Stimulated activated CD4-positive, alpha-beta T cell treated with anti-CD3 and anti-CD28 coated beads, Interleukin-15, amount 100 ng/mL, for 48 hours (primary cell): Measurements from ENCODE around the gene UBXN7.
A peak's percentile ranks its signal among the peaks of the same experiment; 100 is the strongest.
"Not testable (repeated sequence)": the region's sequence is repeated elsewhere in the genome, so short reads cannot be mapped to it uniquely, and the experiment has no call there.

Source experiments
- DNase-seq, 2 donors: peaks; one replicate each; pipeline ENCODE4 v3.0.0-alpha.2; 2020; ENCODE audit warnings: low read depth in 2 of 2

UBXN7 gene

DNA sequence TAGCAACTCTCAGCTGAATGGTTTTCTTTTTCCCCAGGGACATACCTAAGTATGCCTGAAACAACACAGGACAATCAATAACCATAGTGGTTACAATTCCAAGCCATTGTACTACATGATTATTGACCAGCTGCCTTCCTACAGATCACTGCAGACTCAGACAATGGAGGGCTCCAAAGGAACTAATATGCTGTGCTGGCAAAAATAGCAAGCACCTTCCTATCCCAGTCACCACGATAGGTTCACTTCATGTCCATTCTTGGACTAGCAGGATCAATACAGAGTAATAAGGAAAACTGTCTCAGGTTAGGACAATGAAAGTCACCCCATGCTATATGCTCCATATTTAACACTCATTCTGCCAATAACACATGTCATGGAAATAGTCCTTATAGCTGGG is 76.6 kb downstream of the UBXN7 start:
- DNase-seq: no peak

DNA sequence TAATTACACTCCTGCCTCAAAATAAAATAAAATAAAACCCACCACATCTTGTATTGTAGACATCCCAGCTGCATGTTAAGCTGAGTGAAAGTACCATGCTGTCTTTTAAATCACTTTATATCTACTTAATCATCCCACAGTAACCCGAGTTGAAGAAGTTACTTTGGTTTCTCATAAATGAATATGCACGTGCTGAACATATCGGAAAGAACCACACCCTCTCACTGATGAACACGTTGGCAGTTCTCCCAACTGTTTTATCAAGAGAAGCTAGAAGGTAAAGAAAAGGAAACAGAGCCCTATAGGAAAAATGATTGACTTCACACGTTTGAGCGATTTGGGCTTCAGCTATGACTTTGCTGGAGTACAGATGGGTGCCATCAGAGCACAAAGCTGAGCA is 78.1 kb downstream of the UBXN7 start:
- no peak for DNase-seq

- no peak for DNase-seq
Observed at GRCh38 chr3:196351541-196351940, 80.7 kb downstream of the UBXN7 start.

DNA sequence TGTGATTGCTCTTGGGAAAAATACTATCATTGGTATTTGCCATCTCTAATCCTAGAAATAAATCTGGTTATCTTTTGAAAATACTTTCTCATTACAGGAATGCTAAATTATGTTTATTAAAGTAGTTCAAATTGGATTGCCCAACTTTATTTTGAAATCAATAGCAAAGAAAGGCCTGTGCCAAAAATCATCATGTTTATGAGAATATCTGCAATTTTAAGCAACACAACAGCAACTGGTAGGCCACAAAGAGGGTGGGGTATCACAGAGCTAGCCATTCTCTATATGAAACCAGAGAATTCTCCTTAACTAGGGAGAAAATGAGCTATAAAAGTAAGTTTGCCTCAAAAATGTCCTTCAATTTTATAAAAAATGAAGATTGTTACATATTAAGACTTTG is 82.2 kb downstream of the UBXN7 start:
- DNase-seq: no peak

DNA sequence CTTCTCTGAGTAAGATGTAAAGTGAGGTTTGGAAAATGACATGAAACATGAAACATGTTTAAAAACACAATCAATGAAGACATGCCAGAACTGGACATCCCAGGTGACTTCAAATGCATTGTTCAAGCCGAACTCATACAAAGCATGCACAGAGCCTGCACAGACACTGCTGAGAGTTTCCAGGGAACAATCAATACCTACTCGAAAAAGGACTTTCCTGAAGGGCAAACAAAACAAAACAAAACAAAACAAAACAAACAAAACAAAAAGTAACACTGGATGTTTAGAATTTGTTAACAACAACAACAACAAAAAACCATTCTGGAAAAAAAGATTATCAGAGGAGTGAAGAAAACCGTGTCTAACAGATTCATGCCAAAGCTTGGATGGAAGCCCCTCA is 83.5 kb downstream of the UBXN7 start:
- DNase-seq: no peak

GRCh38 chr3:196344663-196345062 is 87.6 kb downstream of the UBXN7 start:
- no peak for DNase-seq

GRCh38 chr3:196343917-196344316 is 88.3 kb downstream of the UBXN7 start:
- not testable (repeated sequence) for DNase-seq

- DNase-seq: no peak
Observed at GRCh38 chr3:196341137-196341536, 91.1 kb downstream of the UBXN7 start.

GRCh38 chr3:196340466-196340865 is 91.8 kb downstream of the UBXN7 start:
- no peak for DNase-seq

DNA sequence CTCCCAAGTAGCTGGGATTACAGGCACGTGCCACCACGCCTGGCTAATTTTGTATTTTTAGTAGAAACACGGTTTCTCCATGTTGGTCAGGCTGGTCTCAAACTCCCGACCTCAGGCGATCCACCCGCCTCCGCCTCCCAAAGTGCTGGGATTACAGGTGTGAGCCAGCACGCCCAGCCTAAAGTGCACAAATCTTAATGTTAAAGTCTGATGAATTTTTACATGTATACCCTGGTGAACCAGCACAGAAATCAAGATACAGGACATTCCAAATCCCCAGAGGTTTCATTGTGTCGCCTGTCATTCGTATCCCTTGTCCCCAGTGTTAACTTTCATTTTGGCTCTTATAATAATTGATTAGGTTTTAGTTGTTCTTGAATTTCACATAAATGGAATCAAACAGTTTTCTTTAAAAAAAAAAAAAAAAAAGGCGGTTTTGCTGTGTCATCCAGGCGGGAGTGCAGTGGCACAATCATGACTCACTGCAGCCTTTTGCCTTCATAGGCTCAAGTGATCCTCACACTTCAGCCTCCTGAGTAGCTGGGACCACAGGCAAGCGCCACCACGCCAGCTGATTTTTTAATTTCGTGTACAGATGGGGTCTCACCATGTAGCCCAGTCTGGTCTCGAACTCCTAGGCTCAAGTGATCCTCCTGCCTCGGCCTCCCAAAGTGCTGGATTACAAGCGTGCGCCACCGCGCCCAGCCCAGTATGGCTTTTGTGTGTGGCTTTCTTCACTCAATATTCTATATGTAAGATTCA is 92.6 kb downstream of the UBXN7 start:
- no peak for DNase-seq

GRCh38 chr3:196339044-196339443 is 93.2 kb downstream of the UBXN7 start:
- DNase-seq: no peak

GRCh38 chr3:196336319-196337145 is 95.7 kb downstream of the UBXN7 start:
- no peak for DNase-seq

DNA sequence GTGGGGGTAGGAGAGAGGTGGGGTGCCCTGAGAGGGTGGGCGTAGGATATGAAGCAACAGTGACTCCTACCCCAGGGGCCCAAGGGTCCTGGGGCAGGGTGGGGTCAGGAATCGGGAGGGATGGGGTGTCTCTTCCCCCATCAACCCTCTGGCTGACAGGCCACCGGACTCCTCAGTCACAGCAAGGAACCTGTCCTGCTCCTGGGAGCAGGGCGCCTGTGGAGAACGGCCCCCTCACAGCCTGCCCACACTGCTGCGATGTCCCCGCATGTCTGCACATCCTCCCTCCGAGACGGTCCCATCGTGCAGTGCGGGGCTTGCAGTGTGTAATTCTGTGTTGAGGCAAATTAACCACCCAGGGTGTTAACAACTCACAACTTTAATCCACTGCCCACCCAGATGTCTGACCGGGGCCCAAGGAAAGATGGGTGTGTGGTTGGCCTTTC is 96.7 kb downstream of the UBXN7 start:
- no peak for DNase-seq

GRCh38 chr3:196334982-196335381 is 97.2 kb downstream of the UBXN7 start:
- no peak for DNase-seq

DNA sequence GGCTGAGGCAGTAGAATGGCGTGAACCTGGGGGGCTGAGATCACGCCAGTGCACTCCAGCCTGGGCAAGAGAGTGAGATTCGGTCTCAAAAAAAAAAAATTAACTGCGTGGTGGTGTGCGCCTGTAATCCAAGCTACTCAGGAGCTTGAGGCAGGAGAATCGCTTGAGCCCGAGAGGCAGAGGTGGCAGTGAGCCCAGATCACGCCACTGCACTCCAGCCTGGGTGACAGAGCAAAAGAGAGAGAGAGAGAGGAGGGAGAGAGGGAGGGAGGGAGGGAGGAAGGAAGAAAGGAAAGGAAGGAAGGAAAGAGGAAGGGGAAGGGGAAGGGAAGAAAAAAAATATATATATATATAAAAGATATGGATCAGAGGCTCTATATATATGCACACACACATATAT is 100.1 kb downstream of the UBXN7 start:
- no peak for DNase-seq

DNA sequence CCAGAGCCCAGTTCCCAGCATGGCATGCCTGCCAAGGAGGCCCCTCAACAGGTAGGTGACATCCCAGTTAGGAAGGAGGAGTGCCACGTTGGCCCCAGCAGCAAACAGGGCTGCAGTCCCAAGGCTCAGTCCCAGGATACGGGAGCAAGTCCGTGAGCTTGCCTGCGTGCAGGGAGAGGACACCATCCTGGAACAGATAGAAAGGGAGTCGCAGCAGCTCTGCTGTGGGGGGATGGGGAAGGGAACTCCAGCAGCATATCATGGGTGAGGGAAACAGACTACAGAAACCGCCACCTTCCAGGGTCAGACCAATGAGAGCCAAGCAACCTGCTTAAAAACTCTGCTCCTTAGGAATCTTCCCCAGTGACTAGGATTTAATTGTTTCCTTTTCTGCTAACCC is 104.8 kb downstream of the UBXN7 start:
- DNase-seq: no peak

- no peak for DNase-seq
Observed at GRCh38 chr3:196326936-196327335, 105.3 kb downstream of the UBXN7 start.

- DNase-seq: no peak
Observed at GRCh38 chr3:196323691-196324090, 108.5 kb downstream of the UBXN7 start.

DNA sequence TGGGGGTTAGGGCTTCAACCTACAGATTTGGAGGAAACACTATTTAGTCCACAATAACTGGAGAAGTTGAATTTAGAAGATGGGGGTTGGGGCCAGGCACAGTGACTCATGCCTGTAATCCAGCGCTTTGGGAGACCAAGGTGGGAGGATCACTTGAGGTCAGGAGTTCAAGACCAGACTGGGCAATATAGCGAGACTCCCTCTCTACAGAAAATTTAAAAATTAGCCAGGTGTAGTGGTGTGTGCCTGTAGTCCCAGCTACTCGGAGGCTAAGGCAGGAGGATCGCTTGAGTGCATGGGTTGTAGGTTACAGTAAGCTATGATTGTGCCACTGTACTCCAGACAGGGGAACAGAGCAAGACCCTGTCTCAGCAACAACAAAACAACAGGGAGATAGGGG is 109.2 kb downstream of the UBXN7 start:
- no peak for DNase-seq

GRCh38 chr3:196321162-196321561 is 111.1 kb downstream of the UBXN7 start:
- DNase-seq: no peak

GRCh38 chr3:196320137-196320536 is 112.1 kb downstream of the UBXN7 start:
- no peak for DNase-seq

DNA sequence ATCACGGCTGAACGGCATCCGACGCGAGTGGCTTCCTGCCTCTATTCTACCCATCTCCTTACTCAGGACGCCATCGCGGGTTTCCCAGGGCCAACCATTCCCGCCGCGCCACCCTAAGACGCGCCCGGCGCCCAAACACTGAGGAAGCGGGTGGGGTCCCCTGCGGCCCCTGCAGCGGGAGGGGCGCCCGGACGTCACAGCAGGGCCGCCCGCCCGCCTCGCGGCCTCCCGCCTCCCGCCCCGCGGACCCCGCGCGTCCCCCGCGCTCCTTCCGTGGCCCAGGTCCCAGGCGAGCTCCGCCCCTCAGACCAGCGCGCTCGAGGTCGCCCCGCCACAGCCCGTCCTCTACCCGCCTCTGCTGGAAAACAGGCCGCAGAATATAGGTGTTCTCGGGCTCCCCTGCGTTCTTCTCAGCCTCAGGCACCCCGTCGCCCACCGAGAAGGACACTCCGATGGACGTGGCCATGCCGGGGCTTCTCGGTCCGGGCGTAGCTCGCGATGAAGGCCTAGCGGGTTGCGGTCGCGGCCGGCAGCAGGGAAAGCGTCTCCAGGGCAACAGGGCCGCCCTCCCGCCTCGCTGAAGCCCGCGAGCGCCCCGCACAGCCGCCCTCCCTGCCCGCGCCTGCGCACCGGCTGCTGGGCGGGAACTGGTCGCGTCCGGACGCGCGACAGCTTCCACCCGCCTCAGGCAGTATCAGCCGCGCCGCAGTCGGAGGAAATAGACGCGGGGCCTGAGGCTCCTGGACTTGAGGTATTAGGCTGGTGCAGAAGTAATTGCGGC is 114.3 kb downstream of the UBXN7 start, which contains the start of gene DYNLT2B:
DYNLT2B (minus strand) TSS at position 554 of the 781 bp plus-strand sequence; CDS start at position 466, 88 bp downstream.
- DNase-seq: peak; percentile 72 to 82
